DND-41 (cell line): ENCODE results near the gene C9orf78.

Experiments used
- CTCF ChIP-seq: IDR thresholded peaks from 2 replicates; pipeline ENCODE4 v1.5.1; 2012; ENCODE audit warnings: borderline replicate concordance, low read length, moderate library complexity, mild to moderate bottlenecking; ENCODE audit not compliant: poor library complexity, severe bottlenecking; ENCODE audit errors: extremely low read depth
- EZH2 ChIP-seq: IDR thresholded peaks from 3 replicates; pipeline ENCODE4 v1.6.1; 2012; ENCODE audit warnings: borderline replicate concordance, low read depth, mild to moderate bottlenecking, moderate library complexity, low read length, inconsistent platforms; ENCODE audit not compliant: severe bottlenecking

GRCh38 chr9:129803676-129804060 is 31.4 kb downstream of the C9orf78 start:
- TF ChIP-seq CTCF (no peak), EZH2 (no peak)
